ENCODE results near the gene CRTC3.
"Not testable (repeated sequence)": the region's sequence is repeated elsewhere in the genome, so short reads cannot be mapped to it uniquely, and the experiment has no call there.

The CRTC3 gene

DNA sequence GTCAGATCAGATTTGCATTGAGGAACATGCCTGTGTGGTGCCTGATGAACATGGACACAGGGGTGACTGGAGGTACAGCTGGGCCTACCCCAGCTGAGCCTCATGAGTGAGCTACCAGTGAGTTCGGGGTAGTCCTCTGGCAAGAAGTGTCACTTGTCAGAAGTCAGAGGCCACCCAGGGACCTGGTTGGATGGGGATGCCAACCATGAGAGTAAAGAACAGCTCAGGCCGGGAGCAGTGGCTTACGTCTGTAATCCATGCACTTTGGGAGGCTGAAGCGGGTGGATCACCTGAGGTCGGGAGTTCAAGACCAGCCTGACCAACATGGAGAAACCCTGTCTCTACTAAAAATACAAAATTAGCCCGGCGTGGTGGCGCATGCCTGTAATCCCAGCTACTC, 140.9 kb downstream of the CRTC3 start:
- not testable (repeated sequence) for H3K4me3 ChIP-seq (ENCODE audit: low read length, poor library complexity, severe bottlenecking); H2AFZ ChIP-seq (ENCODE audit: low read length); H3K4me2 ChIP-seq (ENCODE audit: low read depth, low read length, poor library complexity, severe bottlenecking); H3F3A ChIP-seq (ENCODE audit: low read depth); H3K9ac ChIP-seq (ENCODE audit: low read depth, low read length, poor library complexity, severe bottlenecking); H3K9me3 ChIP-seq (ENCODE audit: insufficient read depth, low read depth, low read length); H3K36me3 ChIP-seq (ENCODE audit: insufficient read depth, low read length); H4K20me1 ChIP-seq (ENCODE audit: insufficient read depth, low read length, poor library complexity, severe bottlenecking); H3K9me2 ChIP-seq (replicated peaks; ENCODE audit: low read depth, low read length); H3K27me3 ChIP-seq (ENCODE audit: insufficient read depth, low read length, poor library complexity, severe bottlenecking)
- 0 out of 2 replicates have a peak, but pooled peaks cover 12% of the 10 kb centered on the region for H3K79me2 ChIP-seq (ENCODE audit: insufficient read depth, low read length)
- peaks cover 28% of the 10 kb centered on the region for H3K4me1 ChIP-seq (ENCODE audit: insufficient read depth, low read length, poor library complexity, severe bottlenecking)

DNA sequence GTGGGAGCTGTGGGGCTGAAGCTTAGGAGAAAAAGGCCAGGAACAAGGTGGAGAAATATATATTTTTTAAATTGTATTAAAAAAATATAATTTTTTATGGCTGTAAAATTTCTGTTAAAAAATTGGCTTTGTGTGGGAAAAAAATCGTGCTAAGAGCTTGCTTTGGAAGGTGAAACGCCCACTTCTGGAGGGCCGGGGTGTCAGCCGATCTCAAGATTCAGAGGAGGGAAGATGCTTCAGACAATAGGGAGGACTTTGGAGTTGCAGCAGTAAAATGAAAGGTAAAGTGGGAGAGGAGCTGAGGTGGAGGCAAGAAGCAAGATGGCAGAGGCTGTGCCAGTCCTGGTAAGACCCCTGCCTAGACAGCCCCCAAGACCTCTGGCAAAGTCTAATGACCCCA, 141.5 kb downstream of the CRTC3 start:
- no peaks in the 10 kb centered on the region for H4K20me1 ChIP-seq (ENCODE audit: insufficient read depth, low read length, poor library complexity, severe bottlenecking)
- H3K9me2 ChIP-seq (replicated peaks; ENCODE audit: low read depth, low read length): no peaks in the 10 kb centered on the region
- H3K9me3 ChIP-seq (ENCODE audit: insufficient read depth, low read depth, low read length): no peaks in the 10 kb centered on the region
- 0 out of 2 replicates have a peak, but pooled peaks cover 10% of the 10 kb centered on the region for H3K79me2 ChIP-seq (ENCODE audit: insufficient read depth, low read length)
- H3K4me3 ChIP-seq (ENCODE audit: low read length, poor library complexity, severe bottlenecking): no peak overlapping the region
- H3K9ac ChIP-seq (ENCODE audit: low read depth, low read length, poor library complexity, severe bottlenecking): no peak overlapping the region
- H3K4me1 ChIP-seq (ENCODE audit: insufficient read depth, low read length, poor library complexity, severe bottlenecking): peaks cover 24% of the 10 kb centered on the region
- no peak overlapping the region for H3K4me2 ChIP-seq (ENCODE audit: low read depth, low read length, poor library complexity, severe bottlenecking)
- no peaks in the 10 kb centered on the region for H3K27me3 ChIP-seq (ENCODE audit: insufficient read depth, low read length, poor library complexity, severe bottlenecking)
- H3F3A ChIP-seq (ENCODE audit: low read depth): peaks cover 1% of the 10 kb centered on the region; the same call in 1 of the 2 replicates
- H3K36me3 ChIP-seq (ENCODE audit: insufficient read depth, low read length): no peaks in the 10 kb centered on the region
- no peak overlapping the region for H2AFZ ChIP-seq (ENCODE audit: low read length)
- TF ChIP-seq, protein P1, sequence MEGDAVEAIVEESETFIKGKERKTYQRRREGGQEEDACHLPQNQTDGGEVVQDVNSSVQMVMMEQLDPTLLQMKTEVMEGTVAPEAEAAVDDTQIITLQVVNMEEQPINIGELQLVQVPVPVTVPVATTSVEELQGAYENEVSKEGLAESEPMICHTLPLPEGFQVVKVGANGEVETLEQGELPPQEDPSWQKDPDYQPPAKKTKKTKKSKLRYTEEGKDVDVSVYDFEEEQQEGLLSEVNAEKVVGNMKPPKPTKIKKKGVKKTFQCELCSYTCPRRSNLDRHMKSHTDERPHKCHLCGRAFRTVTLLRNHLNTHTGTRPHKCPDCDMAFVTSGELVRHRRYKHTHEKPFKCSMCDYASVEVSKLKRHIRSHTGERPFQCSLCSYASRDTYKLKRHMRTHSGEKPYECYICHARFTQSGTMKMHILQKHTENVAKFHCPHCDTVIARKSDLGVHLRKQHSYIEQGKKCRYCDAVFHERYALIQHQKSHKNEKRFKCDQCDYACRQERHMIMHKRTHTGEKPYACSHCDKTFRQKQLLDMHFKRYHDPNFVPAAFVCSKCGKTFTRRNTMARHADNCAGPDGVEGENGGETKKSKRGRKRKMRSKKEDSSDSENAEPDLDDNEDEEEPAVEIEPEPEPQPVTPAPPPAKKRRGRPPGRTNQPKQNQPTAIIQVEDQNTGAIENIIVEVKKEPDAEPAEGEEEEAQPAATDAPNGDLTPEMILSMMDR (conservative IDR thresholded peaks at IDR 0.05; ENCODE audit: low read length): no peak
- TF ChIP-seq EZH2phosphoT487 (IDR thresholded peaks at IDR 0.05; ENCODE audit: borderline replicate concordance): no peak

DNA sequence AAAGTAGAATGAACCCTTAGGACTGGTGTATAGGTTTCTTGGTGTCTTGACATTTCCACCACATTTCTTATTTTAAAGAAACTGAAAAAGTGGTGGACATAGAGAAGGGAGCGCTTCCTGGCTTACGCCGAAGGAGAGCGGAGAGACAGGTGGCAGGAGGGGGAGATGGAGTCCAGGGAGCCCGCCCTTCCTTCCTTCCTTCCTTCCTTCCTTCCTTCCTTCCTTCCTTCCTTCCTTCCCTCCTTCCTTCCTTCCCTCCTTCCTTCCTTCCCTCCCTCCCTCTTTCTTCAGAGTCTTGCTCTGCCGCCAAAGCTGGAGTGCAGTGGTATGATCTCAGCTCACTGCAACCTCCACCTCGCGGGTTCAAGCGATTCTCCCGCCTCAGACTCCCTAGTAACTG, 143.6 kb downstream of the CRTC3 start:
- H3F3A ChIP-seq (ENCODE audit: low read depth); H3K36me3 ChIP-seq (ENCODE audit: insufficient read depth, low read length); H2AFZ ChIP-seq (ENCODE audit: low read length); H3K27me3 ChIP-seq (ENCODE audit: insufficient read depth, low read length, poor library complexity, severe bottlenecking); H3K9me2 ChIP-seq (replicated peaks; ENCODE audit: low read depth, low read length); H3K79me2 ChIP-seq (ENCODE audit: insufficient read depth, low read length); H3K9ac ChIP-seq (ENCODE audit: low read depth, low read length, poor library complexity, severe bottlenecking); H3K4me2 ChIP-seq (ENCODE audit: low read depth, low read length, poor library complexity, severe bottlenecking); H3K4me3 ChIP-seq (ENCODE audit: low read length, poor library complexity, severe bottlenecking); H3K9me3 ChIP-seq (ENCODE audit: insufficient read depth, low read depth, low read length); H3K4me1 ChIP-seq (ENCODE audit: insufficient read depth, low read length, poor library complexity, severe bottlenecking); H4K20me1 ChIP-seq (ENCODE audit: insufficient read depth, low read length, poor library complexity, severe bottlenecking): not testable (repeated sequence)

DNA sequence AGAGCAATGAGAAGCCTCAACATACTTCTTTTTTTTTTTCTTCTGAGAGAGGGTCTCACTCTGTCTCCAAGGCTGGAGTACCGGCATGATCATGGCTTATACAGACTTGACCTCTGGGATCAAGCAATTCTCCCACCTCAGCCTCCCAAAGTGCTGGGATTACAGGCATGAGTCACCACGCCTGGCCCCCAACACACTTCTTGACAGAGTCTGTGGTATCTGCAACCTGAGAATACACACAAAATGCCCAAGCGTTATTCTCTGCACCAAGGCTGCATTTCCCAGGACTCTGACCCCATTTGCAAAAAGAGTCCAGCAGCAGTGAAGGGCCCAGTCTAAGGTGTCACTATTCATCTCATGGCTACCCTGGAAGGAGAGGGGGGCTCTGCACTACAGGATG, 144.8 kb downstream of the CRTC3 start:
- no peak overlapping the region for H3K4me3 ChIP-seq (ENCODE audit: low read length, poor library complexity, severe bottlenecking)
- no peaks in the 10 kb centered on the region for H4K20me1 ChIP-seq (ENCODE audit: insufficient read depth, low read length, poor library complexity, severe bottlenecking)
- TF ChIP-seq, protein P1 (conservative IDR thresholded peaks at IDR 0.05; ENCODE audit: low read length): no peak
- TF ChIP-seq EZH2phosphoT487 (IDR thresholded peaks at IDR 0.05; ENCODE audit: borderline replicate concordance): no peak
- no peaks in the 10 kb centered on the region for H3K79me2 ChIP-seq (ENCODE audit: insufficient read depth, low read length)
- H3K27me3 ChIP-seq (ENCODE audit: insufficient read depth, low read length, poor library complexity, severe bottlenecking): no peaks in the 10 kb centered on the region
- H3K36me3 ChIP-seq (ENCODE audit: insufficient read depth, low read length): no peaks in the 10 kb centered on the region
- no peaks in the 10 kb centered on the region for H3K9me3 ChIP-seq (ENCODE audit: insufficient read depth, low read depth, low read length)
- H2AFZ ChIP-seq (ENCODE audit: low read length): no peak overlapping the region
- H3F3A ChIP-seq (ENCODE audit: low read depth): no peaks in the 10 kb centered on the region
- no peaks in the 10 kb centered on the region for H3K9me2 ChIP-seq (replicated peaks; ENCODE audit: low read depth, low read length)
- H3K4me1 ChIP-seq (ENCODE audit: insufficient read depth, low read length, poor library complexity, severe bottlenecking): peaks cover 5% of the 10 kb centered on the region
- no peak overlapping the region for H3K9ac ChIP-seq (ENCODE audit: low read depth, low read length, poor library complexity, severe bottlenecking)
- no peak overlapping the region for H3K4me2 ChIP-seq (ENCODE audit: low read depth, low read length, poor library complexity, severe bottlenecking)
